ENCODE measurements around the gene KPTN. TPM values are rescaled to one million over a fixed set of nuclear protein-coding genes. Genes with fewer than 3 reads are reported as not detected.

KPTN gene
- total and polyA plus RNA-seq, 2 of the 13 experiments (the other 11 are each of a cell fraction or from before 2014, with no cell fraction given) = 9.1 to 13.3 TPM

- TF ChIP-seq ZNF687 (CRISPR knock-in tag; IDR thresholded peaks at IDR 0.05) = peak; percentile 26; the same call in 1 of the 2 replicates
Observed at GRCh38 chr19:47520839-47521238, 36.8 kb upstream of the KPTN start (continued).

- no peaks in the 10 kb centered on the region for H4K20me1 ChIP-seq (ENCODE audit: insufficient read depth, low read length)
- H2AFZ ChIP-seq (ENCODE audit: low read length) = no peak overlapping the region
- H3K79me2 ChIP-seq (ENCODE audit: insufficient read depth, low read length) = no peaks in the 10 kb centered on the region
- in situ Hi-C loops (cut with HindIII; ENCODE audit: extremely low pct_ligation_motif_present, low pct_unique_long_range_greater_than_20kb) (no loop called here), intact Hi-C loops (cut with micrococcal nuclease; ENCODE audit: unreplicated experiment) (no loop called here)
- peaks cover 0 to 20% of the 10 kb centered on the region in 2 experiments; a peak in 2 of 5 replicates for H3K27me3 ChIP-seq (ENCODE audit: control insufficient read depth in 1 of 2, insufficient read depth in 2 of 2, low read length in 2 of 2)
- no peaks in the 10 kb centered on the region for H3K9me3 ChIP-seq (ENCODE audit: low read length)
- H3K9ac ChIP-seq (ENCODE audit: insufficient read depth, low read depth, low read length) = no peak overlapping the region
- FAIRE-seq (no peak), ATAC-seq (peak; percentile 38), DNase-seq (ENCODE audit: low spot score) (peak; percentile 16)
- peak overlapping the region; percentile 69 for H3K4me2 ChIP-seq (ENCODE audit: low read depth, low read length)
- WGBS (ENCODE audit: low lambda C conversion rate) = 16% methylated on average over 10 of the region's 10 CpGs
- POLR2A ChIA-PET = interaction anchor here (1.1 to 2.2 kb wide), 4 partner anchors 8 to 128 kb away, joined by 3 to 9 read pairs (median 4); no protein-coding TSS in a partner anchor
- H3K4me3 ChIP-seq (replicated peaks in 1 of 3; ENCODE audit: insufficient read depth in 1 of 3, low read depth in 2 of 3, low read length in 3 of 3) = peak overlapping the region in 2 of 3 experiments; percentile 8 to 59; a peak in 3 of 6 replicates
- CTCF ChIA-PET (ENCODE audit: low intra/inter-chr PET ratio, low total read pairs) = no interaction called here
- BruUV-seq (replicated peaks) = no TSS peak
- no peaks in the 10 kb centered on the region for H3K36me3 ChIP-seq (replicated peaks in 1 of 2; ENCODE audit: control insufficient read depth in 1 of 2, insufficient read depth in 2 of 2, low read length in 2 of 2)
- no peak overlapping the region for H3K27ac ChIP-seq (ENCODE audit: extremely low read length, insufficient read depth, low read length)
- peaks cover 60% of the 10 kb centered on the region for H3K4me1 ChIP-seq (ENCODE audit: insufficient read depth, low read length)
- TF ChIP-seq ZNF274 (CRISPR knock-in tag; IDR thresholded peaks at IDR 0.05) = no peak
- TF ChIP-seq ZSCAN31 (CRISPR knock-in tag; IDR thresholded peaks at IDR 0.05; ENCODE audit: low read depth) = no peak
- peak; percentile 64; the same call in 1 of the 2 replicates for TF ChIP-seq ZNF12 (CRISPR knock-in tag; IDR thresholded peaks at IDR 0.05)
- TF ChIP-seq ZNF281 (CRISPR knock-in tag; IDR thresholded peaks at IDR 0.05; ENCODE audit: borderline replicate concordance) = 0 out of 2 replicates have a peak, but pooled peaks have one; percentile 29
- peak; percentile 94 for TF ChIP-seq ZNF3 (CRISPR knock-in tag; IDR thresholded peaks at IDR 0.05)
- no peak for TF ChIP-seq FOXA1 (IDR thresholded peaks at IDR 0.05)
- 0 out of 2 replicates have a peak, but pooled peaks have one; percentile 17 for TF ChIP-seq FOXA1 (CRISPR knock-in tag; IDR thresholded peaks at IDR 0.05)
- no peak for TF ChIP-seq ZNF24 (IDR thresholded peaks at IDR 0.05)
- TF ChIP-seq SOX5 (CRISPR knock-in tag; IDR thresholded peaks at IDR 0.05; ENCODE audit: borderline replicate concordance) = 0 out of 2 replicates have a peak, but pooled peaks have one; percentile 20
- TF ChIP-seq LCORL (IDR thresholded peaks at IDR 0.05) = no peak
- TF ChIP-seq LCORL (CRISPR knock-in tag; IDR thresholded peaks at IDR 0.05) = peak; percentile 60
- 0 out of 2 replicates have a peak, but pooled peaks have one; percentile 15 for TF ChIP-seq DPF2 (CRISPR knock-in tag; IDR thresholded peaks at IDR 0.05; ENCODE audit: borderline replicate concordance, low read depth)
- 0 out of 2 replicates have a peak, but pooled peaks have one; percentile 30 for TF ChIP-seq CEBPB (IDR thresholded peaks at IDR 0.05; ENCODE audit: borderline replicate concordance, low read depth, low read length)
- 0 out of 2 replicates have a peak, but pooled peaks have one; percentile 10 for TF ChIP-seq THAP11 (CRISPR knock-in tag; IDR thresholded peaks at IDR 0.05)
Observed at GRCh38 chr19:47520343-47520806, 36.4 kb upstream of the KPTN start.
